Superior temporal gyrus (tissue), 1 donor: Measurements from ENCODE around the gene GCM1.
"Not testable (repeated sequence)": the region's sequence is repeated elsewhere in the genome, so short reads cannot be mapped to it uniquely, and the experiment has no call there.

Experiments used
- DNase-seq: peaks from one replicate; pipeline ENCODE4 v3.0.0-alpha.2; 2016; ENCODE audit errors: extremely low spot score

The GCM1 gene, protein sequence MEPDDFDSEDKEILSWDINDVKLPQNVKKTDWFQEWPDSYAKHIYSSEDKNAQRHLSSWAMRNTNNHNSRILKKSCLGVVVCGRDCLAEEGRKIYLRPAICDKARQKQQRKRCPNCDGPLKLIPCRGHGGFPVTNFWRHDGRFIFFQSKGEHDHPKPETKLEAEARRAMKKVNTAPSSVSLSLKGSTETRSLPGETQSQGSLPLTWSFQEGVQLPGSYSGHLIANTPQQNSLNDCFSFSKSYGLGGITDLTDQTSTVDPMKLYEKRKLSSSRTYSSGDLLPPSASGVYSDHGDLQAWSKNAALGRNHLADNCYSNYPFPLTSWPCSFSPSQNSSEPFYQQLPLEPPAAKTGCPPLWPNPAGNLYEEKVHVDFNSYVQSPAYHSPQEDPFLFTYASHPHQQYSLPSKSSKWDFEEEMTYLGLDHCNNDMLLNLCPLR

DNA sequence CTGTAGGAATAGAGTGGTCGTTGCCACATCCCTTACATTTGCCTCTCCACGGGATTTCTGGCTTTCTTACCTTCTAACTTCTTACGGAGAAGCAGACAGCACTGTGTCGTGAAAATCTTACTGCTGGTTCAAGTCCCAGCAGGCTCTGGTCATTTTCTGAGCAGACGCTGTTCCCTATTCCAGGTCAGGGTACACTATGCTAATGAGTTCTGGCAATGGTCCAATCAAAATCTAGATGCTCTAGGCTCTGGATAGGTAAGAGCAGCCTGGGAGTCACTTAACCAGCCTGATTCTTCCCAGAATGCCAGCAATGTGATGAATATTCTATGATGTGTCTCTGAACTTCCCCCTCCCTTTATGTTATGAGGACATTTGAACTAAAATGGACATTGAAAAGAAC is at the start of gene GCM1:
Gene GCM1, minus strand, starts transcription at position 158 of the 400 bp plus-strand sequence. CDS start 3,209 bp downstream, outside the sequence.
- DNase-seq: no peak

DNA sequence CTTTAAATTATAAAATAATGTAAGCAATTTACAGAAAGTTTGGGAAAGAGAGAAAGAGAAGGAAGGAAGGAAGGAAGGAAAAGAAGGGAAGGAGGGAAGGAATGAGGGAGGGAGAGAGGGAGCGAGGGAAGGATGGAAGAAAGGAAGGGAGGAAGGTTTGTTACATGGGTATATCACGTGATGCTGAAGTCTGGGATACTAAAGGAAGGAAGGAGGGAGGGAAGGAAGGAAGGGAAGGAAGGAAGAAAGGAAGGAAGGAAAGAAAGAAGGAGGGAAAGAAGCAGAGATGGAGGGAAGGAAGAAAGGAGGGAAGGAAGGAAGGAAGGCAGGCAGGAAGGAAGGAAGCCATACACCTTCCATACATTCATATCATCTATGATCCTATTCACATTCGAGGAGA is 48.9 kb upstream of the GCM1 start:
- DNase-seq: no peak

DNA sequence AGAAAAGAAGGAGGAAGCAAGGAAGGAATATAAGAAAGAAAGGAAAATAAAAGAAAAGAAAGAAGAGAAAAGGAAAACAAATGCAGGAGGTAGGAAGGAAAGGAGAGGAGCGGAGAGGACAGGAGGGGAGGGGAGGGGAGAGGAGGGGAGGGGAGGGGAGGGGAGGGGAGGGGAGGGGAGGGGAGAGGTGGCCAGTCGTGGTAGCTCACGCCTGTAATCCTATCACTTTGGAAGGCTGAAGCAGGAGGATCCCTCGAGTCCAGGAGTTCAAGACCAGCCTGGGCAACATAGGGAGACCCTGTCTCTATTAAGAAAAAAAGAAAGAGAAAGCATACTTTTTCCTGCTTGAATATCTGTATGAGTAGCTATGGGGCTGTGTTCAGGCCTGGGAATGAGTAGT is 46.4 kb upstream of the GCM1 start:
- DNase-seq: no peak

DNA sequence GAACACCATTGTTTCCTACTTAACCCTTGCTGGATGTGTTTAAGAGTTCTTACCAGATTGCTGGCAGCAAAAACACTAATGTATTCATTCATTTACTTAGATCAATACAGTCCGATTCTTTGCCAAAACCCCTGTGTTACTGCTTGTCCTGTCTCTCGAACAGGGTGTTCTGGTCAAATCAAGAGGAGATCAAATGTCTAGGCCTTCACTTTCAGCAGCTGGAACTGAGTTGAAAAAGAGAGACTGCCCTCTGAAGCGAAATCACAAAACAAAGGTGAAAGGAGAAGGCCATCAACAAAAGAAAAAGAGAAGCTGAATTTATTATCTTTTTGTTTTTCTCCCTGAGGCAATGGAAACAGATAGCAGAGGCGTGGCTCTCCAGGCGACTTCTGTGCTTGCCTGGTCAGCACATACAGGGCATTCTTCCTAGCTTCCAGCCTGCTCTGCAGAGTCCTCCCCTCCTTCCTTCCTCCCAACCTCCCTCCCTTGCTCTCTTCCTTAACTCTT is 44.1 kb upstream of the GCM1 start:
- no peak for DNase-seq

DNA sequence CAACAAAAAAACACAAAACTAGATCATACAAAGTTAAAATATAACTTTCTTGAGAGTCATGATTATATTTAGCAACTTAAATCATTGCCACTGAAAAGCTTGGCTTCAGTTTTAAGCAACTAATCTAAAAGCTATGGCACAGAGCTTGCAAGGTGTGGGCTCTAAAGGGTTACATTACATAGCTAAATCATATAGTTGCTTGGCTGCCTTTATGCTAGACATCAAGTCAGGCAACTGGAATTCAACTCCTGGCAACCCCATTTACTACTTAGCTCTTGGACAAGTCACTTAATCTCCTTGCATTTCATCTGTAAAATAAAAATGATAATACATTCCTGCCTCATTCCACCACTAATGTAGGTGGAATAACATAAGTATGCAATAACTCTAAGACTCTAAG is 40.9 kb upstream of the GCM1 start:
- no peak for DNase-seq

DNA sequence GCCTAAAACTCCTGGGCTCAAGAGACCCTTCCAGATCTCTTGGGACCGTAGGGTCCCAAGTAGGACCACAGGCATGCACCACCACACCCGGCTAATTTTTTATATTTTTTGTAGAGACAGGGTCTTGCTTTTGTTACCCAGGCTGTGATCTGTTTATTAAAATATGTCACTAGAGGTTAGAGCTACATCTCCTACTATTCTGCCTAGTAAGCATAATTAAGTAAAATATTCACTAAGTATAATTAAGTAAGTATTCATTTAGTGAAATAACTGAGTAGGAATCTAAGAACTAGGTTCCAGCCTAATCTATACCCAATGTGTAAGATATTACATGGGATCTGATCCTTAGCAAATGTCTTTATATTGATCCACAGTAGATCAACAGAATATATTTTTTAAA is 40.2 kb upstream of the GCM1 start:
- DNase-seq: no peak

DNA sequence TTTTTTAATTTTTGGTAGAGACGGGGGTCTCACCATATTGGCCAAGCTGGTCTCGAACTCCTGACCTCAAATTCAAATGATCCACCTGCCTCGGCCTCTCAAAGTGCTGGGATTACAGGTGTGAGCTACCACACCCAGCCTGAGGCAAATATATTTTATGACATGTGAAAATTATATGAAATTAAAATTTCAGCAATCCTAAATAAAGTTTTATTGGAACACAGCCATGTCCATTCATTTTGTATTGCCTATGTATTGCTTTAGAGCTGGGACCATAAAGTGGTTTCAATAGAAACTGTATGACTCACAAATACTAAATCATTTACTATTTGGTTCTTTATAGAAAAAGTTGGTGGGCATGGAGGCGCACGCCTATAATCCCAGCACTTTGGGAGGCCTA is 32.0 kb upstream of the GCM1 start:
- DNase-seq: no peak

DNA sequence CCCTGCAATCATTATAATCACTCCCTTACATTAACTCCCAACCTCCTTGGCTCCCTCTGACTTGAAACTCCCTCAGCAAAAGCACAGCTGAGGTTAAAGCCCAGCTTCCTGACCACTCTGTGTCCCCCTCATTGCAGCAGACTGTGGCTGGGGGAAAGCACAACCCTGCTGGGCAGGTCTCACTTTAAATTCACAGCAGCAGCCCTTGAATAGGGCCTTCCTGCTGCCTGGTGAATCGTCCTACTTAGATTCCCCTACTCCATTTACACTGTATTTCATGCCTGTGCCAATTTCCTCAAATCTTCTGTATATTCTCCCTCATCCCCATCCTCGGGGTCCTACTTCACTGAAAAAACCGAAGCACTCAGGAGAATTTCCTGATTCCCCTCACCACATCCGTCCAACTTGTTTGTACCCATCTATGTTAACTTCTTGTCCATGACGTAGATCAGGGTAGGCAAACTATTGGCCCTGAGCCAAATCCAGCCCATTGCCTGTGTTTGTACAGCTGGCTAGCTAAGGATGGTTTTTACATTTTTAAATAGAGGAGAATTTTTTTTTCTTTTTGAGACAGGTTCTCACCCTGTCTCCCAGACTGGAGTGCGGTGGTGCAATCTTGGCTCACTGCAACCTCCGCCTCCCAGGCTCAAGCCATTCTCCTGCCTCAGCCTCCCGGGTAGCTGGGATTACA is 31.5 kb upstream of the GCM1 start:
- DNase-seq: no peak

DNA sequence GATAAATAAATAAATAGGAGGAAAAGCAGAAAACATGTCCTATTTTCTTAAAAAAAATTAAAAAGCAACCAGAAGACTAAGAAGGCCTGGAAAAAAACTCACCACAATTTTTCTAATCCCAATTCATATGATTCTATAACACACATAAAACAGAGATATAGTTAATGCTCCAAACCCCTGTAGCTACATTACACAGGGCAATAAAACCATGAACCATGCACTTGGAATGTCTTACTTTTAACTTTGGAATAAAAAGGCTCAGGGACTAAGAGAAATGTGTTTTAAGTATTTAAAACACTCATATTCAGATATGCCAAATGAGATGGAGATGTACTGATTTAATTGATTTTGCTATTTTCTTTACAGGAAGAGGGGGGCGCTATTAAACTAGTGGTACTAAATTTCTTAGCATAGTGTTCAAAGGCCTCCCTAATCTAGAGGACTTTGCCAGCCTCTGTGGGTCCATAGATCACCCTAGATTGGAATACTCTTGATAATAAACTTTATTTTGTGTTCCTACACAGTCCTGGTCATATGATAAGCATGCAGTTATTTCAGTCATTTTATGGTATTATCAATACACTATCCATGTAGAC is 30.3 kb upstream of the GCM1 start:
- DNase-seq: no peak

DNA sequence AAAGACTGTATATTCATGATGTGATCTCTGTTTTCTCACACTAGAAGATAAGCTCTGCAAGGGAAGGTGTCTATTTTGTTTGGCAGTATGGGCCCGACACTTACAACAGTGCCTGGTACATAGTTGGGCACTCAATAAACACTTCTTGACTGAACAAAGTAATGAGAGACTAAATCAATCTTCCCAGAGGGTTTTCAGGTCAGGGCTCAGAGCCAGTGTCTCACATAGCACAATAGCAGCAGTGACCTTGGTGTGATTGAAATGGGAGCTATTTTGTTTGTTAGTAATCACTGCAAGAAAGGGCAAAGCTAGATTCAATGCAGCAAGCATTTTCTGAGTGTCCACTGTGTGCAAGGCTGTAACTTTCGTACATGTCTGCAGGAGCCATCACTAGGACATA is 26.4 kb upstream of the GCM1 start:
- no peak for DNase-seq

DNA sequence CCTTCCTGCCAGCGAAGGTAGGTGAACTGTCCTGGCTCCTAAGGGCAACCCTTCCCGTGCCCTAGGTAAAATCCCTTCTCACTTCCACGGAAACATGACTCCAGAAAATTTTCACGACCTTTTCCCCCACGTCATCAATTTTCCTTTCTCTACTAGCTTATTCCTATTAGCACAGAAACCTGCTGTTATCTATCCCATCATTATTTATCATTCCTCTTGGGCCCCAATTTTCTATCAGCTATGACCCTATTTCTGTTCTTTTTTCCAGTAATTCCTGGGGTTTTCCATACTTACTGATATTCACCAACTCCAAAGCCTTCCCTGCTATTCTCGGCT is 23.8 kb upstream of the GCM1 start:
- no peak for DNase-seq

DNA sequence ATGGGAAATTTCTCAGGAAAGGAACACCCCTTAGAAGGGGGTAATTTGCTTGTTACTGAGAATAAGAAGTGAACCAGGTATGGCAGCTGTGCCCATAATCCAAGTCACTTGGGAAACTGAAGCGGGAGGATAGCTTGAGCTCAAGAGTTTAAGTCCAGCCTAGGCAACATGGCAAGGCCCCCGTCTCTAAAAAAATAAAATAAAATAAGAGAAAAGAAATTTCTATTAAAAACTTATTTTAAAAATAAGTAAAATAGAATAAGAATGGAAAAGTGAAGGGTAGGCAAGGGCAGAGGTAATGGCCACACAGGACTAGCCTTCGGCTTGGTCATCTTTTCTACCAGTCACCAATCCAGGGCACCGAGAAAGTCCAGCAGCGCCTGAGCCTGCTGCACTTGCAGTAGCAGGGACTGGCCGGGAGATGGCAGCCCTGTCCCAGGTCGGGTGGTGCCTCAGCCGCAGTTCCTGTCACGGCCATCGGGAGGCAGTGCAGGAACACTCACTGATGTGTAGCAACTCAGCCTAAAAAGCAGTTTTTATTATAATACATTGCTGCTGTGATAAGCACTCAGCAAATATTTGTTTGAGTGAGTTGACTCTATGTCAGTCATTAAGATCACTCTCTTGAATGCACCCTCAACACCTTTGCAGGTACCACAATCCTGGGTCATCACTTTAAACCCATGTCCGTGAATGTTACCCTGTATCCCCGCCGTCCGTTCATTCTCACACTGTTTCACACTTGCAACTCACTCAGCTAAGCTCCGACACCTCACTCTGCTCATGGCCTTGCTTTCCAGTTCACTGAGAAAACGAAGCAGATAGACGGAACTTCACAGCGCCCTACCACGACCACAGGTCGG is 23.2 kb upstream of the GCM1 start:
- DNase-seq: peak; percentile 95

DNA sequence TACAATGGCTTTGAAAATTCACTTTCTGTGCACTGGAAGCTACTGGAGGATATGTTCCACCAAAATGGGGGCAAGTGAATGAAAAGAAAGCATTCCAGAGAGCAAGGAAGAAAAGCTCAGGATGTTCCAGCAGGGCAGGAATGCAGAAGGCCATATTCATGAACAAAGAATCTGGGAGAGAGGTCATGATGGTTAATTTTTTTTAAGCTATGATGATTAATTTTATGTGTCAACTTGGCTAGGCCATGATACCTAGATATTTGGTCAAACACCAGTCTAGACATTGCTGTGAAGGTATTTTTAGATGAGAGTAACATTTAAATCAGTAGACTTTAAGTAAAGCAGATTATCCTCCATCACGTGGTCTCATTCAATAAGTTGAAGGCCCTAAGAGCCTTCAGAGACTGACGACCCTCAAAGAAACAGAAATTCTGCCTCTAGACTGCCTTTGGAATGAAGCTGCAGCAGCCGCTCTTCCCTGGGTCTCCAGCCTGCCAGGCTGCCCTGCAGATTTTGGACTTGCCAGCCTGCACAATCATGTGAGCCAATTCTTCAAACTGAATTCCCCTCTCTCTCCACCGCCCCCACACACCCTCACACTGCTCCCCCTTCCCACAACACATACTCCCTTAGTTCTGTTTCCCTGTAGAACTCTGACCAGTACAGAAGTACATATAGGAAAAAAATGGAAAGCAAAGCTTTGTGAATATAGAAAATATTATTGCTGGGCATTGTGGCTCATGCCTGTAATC is 20.1 kb upstream of the GCM1 start:
- no peak for DNase-seq

DNA sequence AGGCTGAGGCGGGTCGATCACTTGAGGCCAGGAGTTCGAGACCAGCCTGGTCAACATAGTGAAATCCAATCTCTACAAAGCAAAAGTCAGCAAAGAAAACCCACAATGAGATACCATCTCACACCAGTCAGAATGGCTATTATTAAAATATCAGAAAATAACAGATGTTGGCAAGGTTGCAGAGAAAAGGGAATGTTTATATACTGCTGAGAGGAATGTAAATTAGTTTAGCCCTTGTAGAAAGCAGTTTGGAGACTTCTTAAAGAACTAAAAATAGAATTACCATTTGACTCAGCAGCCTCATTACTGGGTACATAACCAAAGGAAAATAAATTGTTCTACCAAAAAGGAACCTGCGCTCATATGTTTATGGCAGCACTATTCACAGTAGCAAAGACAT is 16.7 kb upstream of the GCM1 start:
- no peak for DNase-seq

DNA sequence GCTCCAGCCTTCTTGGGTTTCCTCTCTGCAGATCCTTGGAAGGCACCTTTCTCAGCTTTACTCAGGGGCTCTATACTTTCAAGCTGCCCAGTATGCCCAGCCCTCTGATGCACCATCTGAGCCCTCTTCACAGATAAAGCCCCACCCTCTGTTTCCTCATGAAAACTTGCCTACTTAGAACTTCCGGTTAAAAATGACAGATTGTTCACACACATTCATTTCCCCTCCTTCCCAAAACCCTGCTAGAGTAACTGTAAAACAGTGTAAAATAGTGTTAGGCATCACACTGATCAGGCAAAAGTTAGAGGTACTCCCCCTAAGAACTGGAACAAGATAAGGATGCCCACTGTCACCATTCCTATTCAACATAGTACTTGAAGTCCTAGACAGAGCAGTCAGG is 14.0 kb upstream of the GCM1 start:
- DNase-seq: no peak

DNA sequence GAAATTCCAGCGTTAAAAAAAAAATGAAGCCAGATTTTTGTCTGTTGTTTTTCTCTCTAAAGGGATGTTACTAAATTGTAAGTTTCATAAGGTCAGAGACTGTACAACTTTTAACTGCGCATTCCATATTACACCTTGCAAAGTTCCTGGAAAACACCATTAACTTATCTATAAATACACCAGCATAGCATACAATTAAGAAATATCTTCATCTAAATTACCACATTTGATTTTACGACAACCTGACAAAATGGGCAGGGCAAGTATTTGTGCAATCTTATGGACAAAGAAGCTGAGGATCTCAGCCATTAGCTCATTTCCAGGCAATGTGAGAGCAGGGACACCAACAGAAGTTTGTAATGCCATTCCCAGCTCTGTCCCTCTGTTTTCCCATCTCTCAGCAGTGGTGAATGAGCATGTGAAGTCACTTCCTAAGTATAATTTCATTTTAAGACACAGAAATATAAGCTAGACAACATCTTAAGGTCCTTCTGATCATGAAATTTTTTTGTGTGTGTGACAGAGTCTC is 12.9 kb upstream of the GCM1 start:
- DNase-seq: no peak

DNA sequence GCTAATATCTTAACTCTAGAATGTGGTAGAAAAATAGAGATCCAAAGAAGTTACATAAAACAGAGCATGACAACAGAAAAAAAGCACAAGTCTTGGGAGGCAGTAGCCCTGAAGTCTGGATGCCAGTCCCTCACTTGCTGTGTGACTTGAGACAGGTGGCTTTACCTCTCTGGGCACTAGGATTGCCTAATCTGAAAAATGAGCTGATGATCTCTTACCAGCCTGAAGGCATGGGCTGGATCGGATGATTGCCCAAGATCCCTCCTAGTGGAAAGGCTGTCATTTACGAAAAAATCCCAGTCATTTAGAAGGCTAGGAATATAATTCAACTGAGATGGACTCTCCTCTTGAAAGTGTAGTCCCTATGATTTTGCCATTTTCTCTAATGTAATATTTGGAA is 10.9 kb upstream of the GCM1 start:
- no peak for DNase-seq

DNA sequence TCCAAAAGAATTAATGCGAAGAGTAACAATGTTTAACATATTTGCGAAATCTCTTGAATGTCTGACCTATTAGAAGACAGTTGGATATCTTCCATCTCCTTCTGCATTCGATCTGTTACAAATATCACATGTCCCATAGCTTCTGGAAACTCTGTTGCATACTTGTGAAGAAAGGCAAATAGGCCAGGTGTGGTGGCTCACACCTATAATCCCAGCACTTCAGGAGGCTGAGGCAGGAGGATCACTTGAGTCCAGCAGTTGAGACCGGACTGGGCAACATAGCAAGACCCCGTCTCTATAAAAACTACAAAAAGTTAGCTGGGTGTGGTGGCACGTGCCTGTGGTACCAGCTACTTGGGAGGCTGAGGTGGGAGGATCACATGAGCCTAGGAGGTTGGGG is 9.4 kb upstream of the GCM1 start:
- not testable (repeated sequence) for DNase-seq

DNA sequence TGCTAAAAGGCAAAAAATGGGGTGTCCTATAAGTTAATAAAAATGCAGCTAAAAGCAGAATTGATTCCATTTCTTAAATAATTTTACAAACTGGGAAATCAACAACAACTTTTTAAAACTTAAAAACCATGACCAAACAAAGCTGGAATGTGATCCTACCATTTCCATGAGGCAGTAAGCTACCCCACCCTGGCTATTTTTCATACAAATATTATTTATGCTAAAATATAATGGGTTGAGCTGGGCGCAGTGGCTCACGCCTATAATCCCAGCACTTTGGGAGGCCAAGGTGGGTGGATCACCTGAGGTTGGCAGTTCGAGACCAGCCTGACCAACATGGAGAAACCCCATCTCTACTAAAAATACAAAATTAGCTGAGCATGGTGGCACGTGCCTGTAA is 6.6 kb upstream of the GCM1 start:
- DNase-seq: not testable (repeated sequence)

DNA sequence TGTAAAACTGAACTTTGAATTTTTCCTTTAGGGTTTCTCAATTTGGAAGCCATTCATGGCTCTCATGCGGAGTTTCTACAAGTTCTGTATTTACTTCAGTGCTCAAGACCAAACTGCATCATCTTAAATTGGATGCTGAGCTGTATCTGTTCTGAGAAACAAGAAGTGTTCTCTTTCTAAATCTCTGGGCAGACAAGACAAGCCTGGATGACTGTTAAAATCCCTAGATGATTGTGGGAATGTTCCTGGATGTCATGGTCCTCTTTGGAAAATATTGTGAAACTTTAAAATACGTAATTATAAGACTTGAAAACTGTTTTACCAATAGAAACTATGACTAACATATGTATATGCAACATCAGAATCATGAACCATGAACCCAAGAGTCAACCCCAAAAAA is 6.2 kb upstream of the GCM1 start:
- DNase-seq: no peak

DNA sequence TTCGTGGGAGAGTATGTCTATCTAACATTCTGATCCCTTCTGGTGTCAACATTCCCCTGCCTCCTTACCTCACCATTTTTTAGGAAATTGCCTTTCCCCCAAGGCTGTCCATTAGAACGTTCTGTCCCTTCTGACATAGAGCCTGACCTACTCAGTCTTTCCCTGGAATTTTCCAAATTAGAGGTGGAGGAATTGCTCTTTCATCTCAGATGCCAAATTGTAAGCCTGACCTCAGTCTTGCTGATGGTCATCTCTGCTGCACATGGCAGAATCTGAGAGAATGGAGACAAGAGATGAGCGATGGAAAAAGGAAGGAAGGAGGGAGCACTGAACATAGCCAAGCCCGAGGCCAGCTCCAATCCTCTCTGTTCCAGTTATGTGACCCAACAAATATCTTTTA is 5.4 kb upstream of the GCM1 start:
- no peak for DNase-seq
